ENCODE data around the gene PDE6G. TPM values are rescaled to one million over a fixed set of nuclear protein-coding genes. Genes with fewer than 3 reads are reported as not detected.

PDE6G gene
- total and polyA plus RNA-seq, 2 of the 4 experiments (the other 2 are of a cell fraction): 2.7 TPM; not detected in 1

DNA sequence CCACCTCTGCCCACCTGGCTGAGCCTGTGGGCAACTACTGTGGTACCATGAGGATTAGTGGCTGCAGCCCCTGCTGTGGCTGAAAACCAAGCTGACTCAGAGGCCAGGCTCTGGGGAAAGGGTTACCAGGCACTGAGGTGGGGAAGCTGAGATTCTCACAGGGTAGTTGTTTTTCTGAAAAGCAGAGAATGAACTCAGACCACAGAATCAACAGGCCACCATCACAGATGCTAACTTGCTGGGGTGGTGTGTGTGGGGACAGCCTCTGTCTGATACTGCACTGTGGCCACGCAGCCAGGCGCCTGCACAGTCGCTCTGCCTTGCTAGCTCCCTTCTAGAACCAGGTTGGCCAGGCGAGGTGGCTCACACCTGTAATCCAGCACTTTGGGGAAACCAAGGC is 48.3 kb downstream of the PDE6G start:
- intact Hi-C loops (cut with micrococcal nuclease) (no loop called here), in situ Hi-C loops (cut with MboI; ENCODE audit: low sequenced_read_pairs) (no loop called here), dilution Hi-C loops (cut with HindIII; ENCODE audit: low sequenced_read_pairs, unreplicated experiment) (no loop called here)
- H2BK120ac ChIP-seq (ENCODE audit: low read depth, low read length): no peak overlapping the region
- no peak overlapping the region for H3K56ac ChIP-seq (ENCODE audit: extremely low read depth, insufficient read depth, low read length)
- no peak overlapping the region for H2AFZ ChIP-seq (replicated peaks; ENCODE audit: low read length, poor library complexity)
- H3K4me1 ChIP-seq (ENCODE audit: control insufficient read depth, insufficient read depth, low read length): peaks cover 9% of the 10 kb centered on the region
- DNase-seq (peak; percentile 40), ATAC-seq (ENCODE audit: low read depth) (peak; percentile 61)
- H3K9me3 ChIP-seq (ENCODE audit: control insufficient read depth, insufficient read depth, low read length): no peaks in the 10 kb centered on the region
- no peak overlapping the region for H2AK5ac ChIP-seq (ENCODE audit: low read depth, low read length)
- no peak overlapping the region for H3K9ac ChIP-seq (ENCODE audit: low read depth, low read length)
- peaks cover 62% of the 10 kb centered on the region for H3K36me3 ChIP-seq (ENCODE audit: control insufficient read depth, insufficient read depth, low read length)
- H2BK15ac ChIP-seq (ENCODE audit: low read depth, low read length): no peak overlapping the region
- BruUV-seq (replicated peaks): no TSS peak
- H4K5ac ChIP-seq (ENCODE audit: low read depth, low read length): no peak overlapping the region
- H3K27me3 ChIP-seq (ENCODE audit: control insufficient read depth, insufficient read depth, low read length): no peaks in the 10 kb centered on the region
- H2BK5ac ChIP-seq (ENCODE audit: low read depth, low read length, poor library complexity, severe bottlenecking): no peak overlapping the region
- CTCF ChIA-PET: no interaction called here
- H3K4me2 ChIP-seq (ENCODE audit: low read depth, low read length): no peak overlapping the region
- no peak overlapping the region for H2AK9ac ChIP-seq (replicated peaks; ENCODE audit: low read depth, low read length, poor library complexity)
- peaks cover 24 to 73% of the 10 kb centered on the region in 2 experiments for H3K79me1 ChIP-seq (ENCODE audit: low read depth in 1 of 2, low read length in 2 of 2)
- no peak overlapping the region for H3K4ac ChIP-seq (ENCODE audit: low read depth, low read length)
- no peak overlapping the region for H3K4me3 ChIP-seq (ENCODE audit: insufficient read depth, low read depth, low read length)
- peaks cover 52% of the 10 kb centered on the region for H4K20me1 ChIP-seq (ENCODE audit: insufficient read depth, low read length)
- no peak overlapping the region for H2BK20ac ChIP-seq (ENCODE audit: low read depth, low read length)
- H3K18ac ChIP-seq (ENCODE audit: low read depth, low read length): no peak overlapping the region
- TF ChIP-seq CEBPB (IDR thresholded peaks at IDR 0.05; ENCODE audit: low read depth, low read length): no peak
- no peak for TF ChIP-seq RAD21 (IDR thresholded peaks at IDR 0.05; ENCODE audit: low read length)
- no peak for TF ChIP-seq NFE2L2 (IDR thresholded peaks at IDR 0.05; ENCODE audit: low read depth, low read length)
- TF ChIP-seq SMC3 (IDR thresholded peaks at IDR 0.05; ENCODE audit: low read depth, low read length): no peak
- H3K27ac ChIP-seq (ENCODE audit: insufficient read depth, low read length): no peak overlapping the region
- H3K9me1 ChIP-seq (ENCODE audit: insufficient read depth, low read length): peaks cover 3% of the 10 kb centered on the region; the same call in 1 of the 2 replicates
- POLR2A ChIA-PET (ENCODE audit: unreplicated experiment): no interaction called here
- H4K91ac ChIP-seq (ENCODE audit: insufficient read depth, low read depth, low read length): no peak overlapping the region
- H4K8ac ChIP-seq (ENCODE audit: low read depth in 2 of 2, low read length in 2 of 2): no peak overlapping the region
- no peak overlapping the region for H3K14ac ChIP-seq (replicated peaks; ENCODE audit: low read depth, low read length)
- no peak overlapping the region for H3K23ac ChIP-seq (ENCODE audit: low read depth, low read length)
- 95% methylated on average over 4 of the region's 4 CpGs; no CpG with 5 or more reads in 1 of the 2 experiments for WGBS, 2 experiments (ENCODE audit: extremely low coverage in 2 of 2, insufficient read length in 1 of 2)
